NAMALWA (cell line): Measurements from ENCODE around the gene HINFP.
"Not testable (repeated sequence)": the region's sequence is repeated elsewhere in the genome, so short reads cannot be mapped to it uniquely, and the experiment has no call there.

Source experiments
- DNase-seq: peaks from one replicate; pipeline ENCODE4 v3.0.0-alpha.2; 2015; ENCODE audit warnings: low spot score

Gene HINFP

DNA sequence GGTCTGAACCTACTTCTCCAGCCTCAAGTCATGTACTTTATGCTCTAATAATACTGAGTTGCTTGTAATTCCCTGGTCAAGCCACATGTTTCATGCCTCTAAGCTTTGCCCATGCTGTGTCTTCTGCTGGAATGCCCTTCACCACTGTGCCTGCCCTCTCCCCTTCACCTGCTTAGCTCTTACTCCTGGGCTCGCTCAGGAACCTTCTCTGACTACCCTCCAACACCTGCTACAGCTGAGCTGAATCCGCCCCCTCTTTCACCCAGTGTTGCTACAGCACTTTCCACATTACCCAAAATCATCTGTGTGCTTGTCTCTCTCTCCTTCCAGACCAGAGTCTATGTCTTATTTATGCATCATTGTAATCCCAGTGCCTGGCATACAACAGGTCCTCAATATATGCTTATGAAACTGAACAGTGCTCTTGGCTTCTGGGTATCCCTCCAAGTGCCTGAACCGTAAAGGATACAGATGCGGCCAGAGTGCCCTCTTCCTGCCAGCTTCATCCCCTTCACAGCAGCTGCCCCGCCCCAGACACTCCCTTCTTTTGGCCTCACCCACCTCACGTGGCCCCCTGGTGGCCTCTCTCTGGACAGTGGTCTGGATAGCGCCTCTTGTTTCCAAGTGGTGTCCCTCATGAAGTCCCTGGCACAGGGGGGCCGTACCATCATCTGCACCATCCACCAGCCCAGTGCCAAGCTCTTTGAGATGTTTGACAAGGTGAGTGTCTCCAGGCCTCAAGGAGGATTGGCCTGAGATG lies 34.5 kb downstream of the HINFP start:
- DNase-seq, result peak; percentile 36

DNA sequence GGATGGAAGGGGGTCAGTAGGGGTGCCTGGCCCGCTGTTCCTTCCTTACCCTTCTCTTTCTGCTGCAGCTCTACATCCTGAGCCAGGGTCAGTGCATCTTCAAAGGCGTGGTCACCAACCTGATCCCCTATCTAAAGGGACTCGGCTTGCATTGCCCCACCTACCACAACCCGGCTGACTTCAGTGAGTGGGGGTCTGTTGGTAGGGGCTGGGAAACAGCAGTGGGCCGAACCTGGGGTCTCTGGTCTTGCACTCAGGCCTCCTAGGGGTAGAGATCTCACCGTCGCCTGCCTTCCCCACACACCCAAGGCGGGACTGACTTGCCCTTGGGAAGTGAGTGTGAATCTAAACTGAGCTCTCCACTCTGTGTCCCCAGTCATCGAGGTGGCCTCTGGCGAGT lies 35.1 kb downstream of the HINFP start:
- DNase-seq, result no peak

GRCh38 chr11:119157063-119157462 lies 35.7 kb downstream of the HINFP start:
- DNase-seq, result no peak

- no peak for DNase-seq
Observed at GRCh38 chr11:119158467-119158866, 37.1 kb downstream of the HINFP start.

DNA sequence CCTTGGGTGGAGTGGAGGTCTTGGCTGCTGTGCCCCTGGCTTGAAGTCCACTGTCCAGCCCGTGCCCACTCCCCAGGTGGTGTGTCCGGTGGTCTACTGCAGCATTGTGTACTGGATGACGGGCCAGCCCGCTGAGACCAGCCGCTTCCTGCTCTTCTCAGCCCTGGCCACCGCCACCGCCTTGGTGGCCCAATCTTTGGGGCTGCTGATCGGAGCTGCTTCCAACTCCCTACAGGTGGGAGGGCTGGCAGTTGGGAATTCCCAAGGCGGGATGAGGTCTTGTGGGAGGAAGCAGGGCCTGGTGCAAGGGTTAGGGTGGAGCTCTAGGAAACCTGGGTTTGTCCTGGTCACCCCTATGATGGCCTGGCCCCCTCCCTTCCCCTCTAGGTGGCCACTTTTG lies 38.8 kb downstream of the HINFP start:
- DNase-seq, result no peak

DNA sequence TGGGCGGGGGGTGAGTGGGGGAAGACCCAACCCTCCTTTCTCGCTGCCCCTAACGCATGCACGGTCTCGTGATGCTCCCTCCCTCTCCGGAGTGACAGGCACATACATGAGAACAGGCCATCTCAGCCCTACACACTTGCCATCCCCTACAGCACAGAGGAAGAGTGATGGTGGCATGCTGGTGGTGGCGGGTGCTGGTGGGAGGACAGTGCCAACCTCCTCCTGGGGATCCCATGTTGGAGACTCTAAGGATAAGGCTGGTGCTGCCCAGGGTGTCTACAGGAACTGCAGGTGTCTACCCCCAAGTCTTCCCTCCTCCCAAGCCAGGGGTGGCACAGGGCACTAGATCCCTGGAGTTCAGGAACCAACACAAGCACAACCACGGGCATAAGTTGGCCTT lies 40.5 kb downstream of the HINFP start:
- DNase-seq, result no peak

GRCh38 chr11:119166368-119167076 lies 45.1 kb downstream of the HINFP start:
- DNase-seq, result no peak

DNA sequence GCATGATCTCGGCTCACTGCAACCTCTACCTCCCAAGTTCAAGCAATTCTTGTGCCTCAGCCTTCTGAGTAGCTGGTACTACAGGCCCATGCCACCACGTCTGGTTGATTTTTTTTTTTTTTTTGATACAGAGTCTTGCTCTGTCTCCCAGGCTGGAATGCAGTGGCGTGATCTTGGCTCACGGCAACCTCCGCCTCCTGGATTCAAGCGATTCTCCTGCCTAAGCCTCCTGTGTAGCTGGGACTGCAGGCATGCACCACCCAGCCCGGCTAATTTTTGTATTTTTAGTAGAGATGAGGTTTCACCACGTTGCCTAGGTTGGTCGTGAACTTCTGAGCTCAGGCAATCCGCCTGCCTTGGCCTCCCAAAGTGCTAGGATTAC lies 45.7 kb downstream of the HINFP start:
- DNase-seq, result not testable (repeated sequence)

DNA sequence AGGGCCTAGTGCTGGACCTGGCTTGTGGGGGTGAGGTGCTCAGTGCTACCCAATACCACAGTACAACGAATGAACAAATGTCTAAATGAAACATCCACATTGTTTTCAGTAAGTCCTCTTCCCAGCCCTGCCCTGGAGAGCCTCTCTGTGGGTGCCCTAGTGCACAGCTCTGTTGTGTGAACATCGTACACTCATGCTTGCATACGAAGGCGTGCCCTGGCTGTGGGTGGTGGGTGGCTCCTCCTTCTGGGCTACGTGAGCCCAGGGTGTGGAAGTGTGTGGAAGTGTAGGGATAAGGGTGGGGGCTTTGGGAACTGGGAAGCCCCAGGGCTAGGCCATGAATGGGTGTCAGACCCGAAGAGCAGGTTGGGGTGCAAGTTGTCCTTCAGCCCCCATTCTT lies 46.6 kb downstream of the HINFP start:
- DNase-seq, result no peak

DNA sequence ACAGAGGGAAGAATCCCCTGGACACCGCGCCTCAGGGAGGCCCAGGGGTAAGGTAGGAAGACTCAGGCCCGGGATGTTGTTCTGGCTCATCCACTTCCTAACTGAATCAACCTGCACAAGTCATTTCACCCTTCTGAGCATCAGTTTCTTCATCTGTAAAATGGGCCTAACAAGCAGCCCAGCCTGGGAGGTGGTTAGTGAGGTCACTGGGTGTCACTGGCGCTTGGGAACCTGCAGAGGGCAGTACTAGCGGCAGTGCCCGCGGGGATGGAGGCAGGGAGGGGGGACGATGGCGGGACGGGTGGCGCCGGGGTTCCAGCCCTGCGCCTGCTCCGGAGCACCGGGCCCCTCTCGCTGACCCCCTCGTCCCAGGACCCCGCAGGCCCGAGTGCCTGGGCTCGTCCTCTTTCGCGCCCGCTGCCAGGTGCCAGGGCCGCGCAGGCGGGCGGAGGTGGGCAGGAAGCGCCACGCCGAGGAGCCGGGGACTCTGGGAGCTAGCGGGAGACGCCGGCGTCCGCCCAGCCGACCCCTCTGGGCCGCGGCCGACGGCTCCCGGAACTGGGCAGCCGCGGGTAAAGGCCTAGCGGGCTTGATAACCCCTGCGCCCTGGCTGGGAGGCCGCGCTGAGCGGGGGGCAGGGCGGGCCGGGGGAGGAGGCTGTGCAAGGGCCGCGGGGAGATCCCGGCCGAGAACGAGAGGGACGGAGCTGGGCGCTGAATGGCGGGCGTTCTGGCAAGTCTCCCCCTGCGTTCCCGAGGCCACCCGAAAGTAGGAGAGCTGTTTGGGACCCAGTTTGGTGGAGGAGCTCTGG lies 47.3 kb downstream of the HINFP start, which contains the start of gene NLRX1:
Gene NLRX1, plus strand, starts transcription at position 255 of the 811 bp plus-strand sequence. CDS start 2,679 bp downstream, outside the sequence.
- peak; percentile 88 for DNase-seq

- no peak for DNase-seq
Observed at GRCh38 chr11:119169282-119169719, 47.9 kb downstream of the HINFP start.

DNA sequence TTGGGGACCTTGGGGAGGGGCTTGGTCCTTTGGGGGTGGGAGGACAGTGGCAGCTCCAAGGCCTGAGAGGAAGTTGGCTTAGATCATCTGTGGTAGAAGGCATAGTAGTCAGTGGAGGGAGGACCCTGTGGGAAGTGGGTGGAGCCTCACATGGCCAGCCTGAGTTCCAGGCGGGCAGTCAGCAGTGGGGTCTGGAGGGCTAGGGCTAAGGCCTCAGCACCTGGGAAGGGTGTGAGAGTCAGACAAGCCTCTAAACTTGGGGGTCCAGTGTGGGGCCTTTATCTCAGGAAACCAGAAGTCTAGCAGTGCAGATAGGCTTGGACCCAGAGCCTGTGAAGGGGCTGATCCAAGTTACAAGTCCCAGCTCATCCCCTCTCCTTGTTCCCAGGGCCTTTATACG lies 51.1 kb downstream of the HINFP start:
- DNase-seq, result no peak

GRCh38 chr11:119173453-119173852 lies 52.1 kb downstream of the HINFP start:
- no peak for DNase-seq

DNA sequence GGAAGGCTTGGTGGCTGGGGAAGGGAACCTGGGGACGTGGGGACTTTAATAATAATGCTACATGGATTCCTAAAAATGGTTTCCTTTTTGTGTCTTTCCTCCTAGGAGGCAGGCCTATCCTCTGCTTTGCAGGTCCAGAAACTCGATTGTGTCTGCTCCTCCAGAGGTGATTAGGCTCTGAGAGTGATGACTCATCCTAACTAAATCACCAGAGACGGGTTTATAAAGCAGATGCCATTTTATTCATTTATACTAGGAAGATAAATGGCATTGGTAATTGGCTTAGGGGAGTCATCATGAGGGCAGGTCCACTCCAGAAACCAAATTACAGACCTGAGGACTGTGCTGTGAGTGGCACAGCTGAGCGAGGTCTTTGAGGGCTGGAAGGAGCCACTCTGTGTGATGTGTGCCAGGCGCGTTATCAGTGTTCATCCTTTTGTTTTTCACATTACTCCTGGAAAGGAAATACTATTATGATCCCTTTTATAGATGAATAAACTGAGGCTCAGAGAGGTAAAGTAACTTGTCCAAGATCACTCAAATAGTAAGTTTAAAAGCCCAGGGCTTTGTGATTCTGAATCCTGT lies 54.2 kb downstream of the HINFP start:
- no peak for DNase-seq

DNA sequence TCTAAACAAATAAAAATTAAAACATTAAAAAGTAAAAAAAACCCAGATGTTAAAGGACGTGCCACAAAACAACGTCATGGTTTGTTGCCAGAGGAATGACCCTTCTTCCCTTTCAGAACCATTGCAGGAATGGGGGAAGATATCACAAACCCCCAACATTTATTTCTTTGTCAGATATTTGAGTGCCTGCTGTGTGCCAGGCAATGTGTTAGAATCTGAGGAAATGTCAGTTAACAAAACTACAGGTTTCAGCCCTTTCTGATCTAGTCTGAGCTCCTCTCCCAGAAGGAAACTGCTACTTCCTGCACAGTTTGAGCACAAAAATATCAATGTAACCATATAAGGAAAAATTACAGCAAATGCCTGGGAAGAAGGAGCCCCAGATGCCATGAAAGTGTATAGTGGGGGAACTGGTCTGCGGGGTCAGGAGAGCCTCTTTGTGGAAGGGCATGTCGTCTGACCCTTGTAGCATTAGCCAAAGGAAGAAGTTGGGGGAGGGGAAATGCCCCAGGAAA lies 56.8 kb downstream of the HINFP start:
- no peak for DNase-seq

GRCh38 chr11:119179342-119179741 lies 58.0 kb downstream of the HINFP start:
- DNase-seq, result no peak

GRCh38 chr11:119179983-119180382 lies 58.6 kb downstream of the HINFP start:
- no peak for DNase-seq

DNA sequence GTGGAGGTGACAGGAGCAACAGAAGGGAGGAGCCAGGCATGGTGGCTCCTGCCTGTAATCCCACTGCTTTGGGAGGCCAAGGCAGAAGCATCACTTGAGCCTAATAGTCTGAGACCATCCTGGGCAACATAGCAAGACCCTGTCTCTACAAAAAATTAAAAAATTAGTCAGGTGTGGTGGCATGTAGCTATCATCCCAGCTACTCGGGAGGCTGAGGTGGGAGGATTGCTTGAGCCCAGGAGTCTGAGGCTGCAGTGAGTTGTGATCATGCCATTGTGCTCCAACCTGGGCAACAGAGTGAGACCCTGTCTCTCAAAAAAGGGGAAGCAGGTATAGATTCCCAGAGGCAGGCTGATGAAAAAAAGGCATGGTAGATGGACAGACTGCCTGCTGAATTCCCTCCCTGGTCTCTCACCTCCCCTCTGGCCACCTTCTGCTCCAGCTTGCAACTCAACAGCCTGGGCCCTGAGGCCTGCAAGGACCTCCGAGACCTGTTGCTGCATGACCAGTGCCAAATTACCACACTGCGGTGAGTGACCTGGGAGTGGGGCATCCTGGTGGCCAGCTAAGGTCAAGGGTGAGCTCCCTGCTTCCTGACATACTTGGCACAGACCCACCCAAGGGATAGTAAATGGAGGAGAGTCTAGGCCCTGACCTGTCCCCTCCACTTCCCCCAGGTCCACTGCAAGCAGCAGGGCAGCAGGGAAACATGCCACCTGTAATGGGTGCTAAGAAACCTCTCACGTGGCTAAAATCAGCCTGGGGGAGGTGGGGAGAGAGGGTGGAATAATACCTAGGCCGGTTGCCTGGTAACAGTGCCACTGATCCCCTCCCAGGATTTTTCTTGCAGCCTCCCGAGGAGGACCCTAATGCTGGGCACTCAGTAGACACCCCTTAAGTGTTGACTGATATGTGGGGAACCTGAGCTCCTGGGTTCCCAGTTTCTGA lies 59.6 kb downstream of the HINFP start:
- no peak for DNase-seq

DNA sequence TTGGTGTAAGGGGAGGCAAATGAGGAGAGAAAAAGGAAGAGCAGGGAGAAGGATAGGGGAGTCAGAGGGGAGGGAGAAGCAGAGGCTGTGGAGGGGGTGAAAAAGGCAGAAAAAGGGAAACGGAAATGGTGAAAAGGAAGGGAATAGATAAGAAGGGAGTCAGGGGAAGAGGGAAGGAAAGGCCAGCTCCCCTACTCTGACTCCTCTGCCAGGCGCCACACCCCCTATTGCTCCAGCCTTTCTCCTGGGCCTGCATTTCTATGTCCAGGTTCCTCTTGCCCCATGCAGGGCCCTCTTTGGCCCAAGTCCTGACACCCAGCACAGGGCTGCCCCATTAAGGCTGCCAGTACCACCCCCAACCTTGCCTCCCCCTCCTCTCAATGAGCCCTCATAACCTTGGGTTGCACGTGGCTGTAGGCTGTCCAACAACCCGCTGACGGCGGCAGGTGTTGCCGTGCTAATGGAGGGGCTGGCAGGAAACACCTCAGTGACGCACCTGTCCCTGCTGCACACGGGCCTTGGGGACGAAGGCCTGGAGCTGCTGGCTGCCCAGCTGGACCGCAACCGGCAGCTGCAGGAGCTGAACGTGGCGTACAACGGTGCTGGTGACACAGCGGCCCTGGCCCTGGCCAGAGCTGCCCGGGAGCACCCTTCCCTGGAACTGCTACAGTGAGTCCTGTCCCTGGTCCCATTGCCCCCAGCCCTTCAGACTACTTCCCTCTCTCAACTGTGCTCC lies 60.5 kb downstream of the HINFP start:
- DNase-seq, result no peak

DNA sequence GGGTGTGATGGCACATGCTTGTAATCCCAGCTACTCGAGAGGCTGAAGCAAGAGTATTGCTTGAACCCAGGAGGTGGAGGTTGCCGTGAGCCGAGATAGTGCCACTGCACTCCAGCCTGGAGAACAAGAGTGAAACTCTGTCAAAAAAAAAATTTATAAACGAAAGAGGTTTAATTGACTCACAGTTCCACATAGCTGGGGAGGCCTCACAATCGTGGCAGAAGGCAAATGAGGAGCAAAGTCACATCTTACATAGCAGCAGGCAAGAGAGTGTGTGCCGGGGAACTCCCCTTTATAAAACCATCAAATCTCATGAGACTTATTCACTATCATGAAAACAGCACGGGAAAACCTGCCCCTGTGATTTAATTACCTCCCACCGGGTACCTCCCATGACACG lies 63.0 kb downstream of the HINFP start:
- not testable (repeated sequence) for DNase-seq
